ENCODE measurements around the gene SIAH2.
A peak's percentile ranks its signal among the peaks of the same experiment; 100 is the strongest.

The SIAH2 gene

GRCh38 chr3:150763841-150764483, 993 bp upstream of the SIAH2 start:
- TF ChIP-seq PAX5 (IDR thresholded peaks at IDR 0.05; ENCODE audit: insufficient read depth, low read length, severe bottlenecking), result no peak
- TF ChIP-seq POLR2A (IDR thresholded peaks at IDR 0.05; ENCODE audit: low read depth, low read length), result no peak
- TF ChIP-seq POLR2AphosphoS5 (IDR thresholded peaks at IDR 0.05; ENCODE audit: low read depth, low read length), result no peak
- TF ChIP-seq POU2F2 (IDR thresholded peaks at IDR 0.05; ENCODE audit: low read depth, low read length), result no peak
- TF ChIP-seq SPI1 (IDR thresholded peaks at IDR 0.05; ENCODE audit: low read depth, low read length), result no peak
- no peak; the same call in 1 of the 2 replicates for TF ChIP-seq TAF1 (IDR thresholded peaks at IDR 0.05; ENCODE audit: low read depth, low read length)
- no peak for FAIRE-seq
- no peak for DNase-seq (ENCODE audit: insufficient read length, low spot score)

GRCh38 chr3:150762662-150763121, 277 bp downstream of the SIAH2 start:
- DNase-seq (ENCODE audit: insufficient read length, low spot score), result no peak
- FAIRE-seq, result no peak
- TF ChIP-seq TAF1 (IDR thresholded peaks at IDR 0.05; ENCODE audit: low read depth, low read length) (no peak), SPI1 (IDR thresholded peaks at IDR 0.05; ENCODE audit: low read depth, low read length) (no peak)

- DNase-seq (ENCODE audit: insufficient read length, low spot score) (no peak), FAIRE-seq (no peak)
- TF ChIP-seq POU2F2 (IDR thresholded peaks at IDR 0.05; ENCODE audit: low read depth, low read length) (no peak), POLR2A (IDR thresholded peaks at IDR 0.05; ENCODE audit: low read depth, low read length) (no peak), SPI1 (IDR thresholded peaks at IDR 0.05; ENCODE audit: low read depth, low read length) (no peak), TAF1 (IDR thresholded peaks at IDR 0.05; ENCODE audit: low read depth, low read length) (no peak), PAX5 (IDR thresholded peaks at IDR 0.05; ENCODE audit: insufficient read depth, low read length, severe bottlenecking) (no peak), POLR2AphosphoS5 (IDR thresholded peaks at IDR 0.05; ENCODE audit: low read depth, low read length) (no peak)
These were observed 923 bp downstream of the SIAH2 start for GRCh38 chr3:150761831-150762661.

GRCh38 chr3:150760431-150761200, 2.4 kb downstream of the SIAH2 start:
- no peak for TF ChIP-seq PAX5 (IDR thresholded peaks at IDR 0.05; ENCODE audit: insufficient read depth, low read length, severe bottlenecking)
- no peak for TF ChIP-seq SPI1 (IDR thresholded peaks at IDR 0.05; ENCODE audit: low read depth, low read length)
- TF ChIP-seq POLR2A (IDR thresholded peaks at IDR 0.05; ENCODE audit: low read depth, low read length), result peak; percentile 20; the same call in 1 of the 2 replicates
- 0 out of 2 replicates have a peak, but pooled peaks have one; percentile 28 for TF ChIP-seq POLR2AphosphoS5 (IDR thresholded peaks at IDR 0.05; ENCODE audit: low read depth, low read length)
- TF ChIP-seq POU2F2 (IDR thresholded peaks at IDR 0.05; ENCODE audit: low read depth, low read length), result peak; percentile 70; the same call in 1 of the 2 replicates
- peak; percentile 22; the same call in 1 of the 2 replicates for TF ChIP-seq TAF1 (IDR thresholded peaks at IDR 0.05; ENCODE audit: low read depth, low read length)
- DNase-seq (ENCODE audit: insufficient read length, low spot score), result no peak
- FAIRE-seq, result peak; percentile 60

GRCh38 chr3:150759947-150760346, 3.0 kb downstream of the SIAH2 start:
- FAIRE-seq (no peak), DNase-seq (ENCODE audit: insufficient read length, low spot score) (no peak)
- TF ChIP-seq POLR2A (IDR thresholded peaks at IDR 0.05; ENCODE audit: low read depth, low read length), result no peak; the same call in 1 of the 2 replicates

- TF ChIP-seq POLR2A (IDR thresholded peaks at IDR 0.05; ENCODE audit: low read depth, low read length), result no peak
- no peak for TF ChIP-seq TAF1 (IDR thresholded peaks at IDR 0.05; ENCODE audit: low read depth, low read length)
- TF ChIP-seq SPI1 (IDR thresholded peaks at IDR 0.05; ENCODE audit: low read depth, low read length), result no peak
- no peak for TF ChIP-seq PAX5 (IDR thresholded peaks at IDR 0.05; ENCODE audit: insufficient read depth, low read length, severe bottlenecking)
- no peak for TF ChIP-seq POU2F2 (IDR thresholded peaks at IDR 0.05; ENCODE audit: low read depth, low read length)
- no peak for TF ChIP-seq POLR2AphosphoS5 (IDR thresholded peaks at IDR 0.05; ENCODE audit: low read depth, low read length)
- DNase-seq (ENCODE audit: insufficient read length, low spot score) (no peak), FAIRE-seq (no peak)
These were observed 3.6 kb downstream of the SIAH2 start for GRCh38 chr3:150759319-150759718.

- DNase-seq (ENCODE audit: insufficient read length, low spot score) (no peak), FAIRE-seq (no peak)
- TF ChIP-seq POLR2AphosphoS5 (IDR thresholded peaks at IDR 0.05; ENCODE audit: low read depth, low read length) (no peak), SPI1 (IDR thresholded peaks at IDR 0.05; ENCODE audit: low read depth, low read length) (no peak), TAF1 (IDR thresholded peaks at IDR 0.05; ENCODE audit: low read depth, low read length) (no peak), POLR2A (IDR thresholded peaks at IDR 0.05; ENCODE audit: low read depth, low read length) (no peak), POU2F2 (IDR thresholded peaks at IDR 0.05; ENCODE audit: low read depth, low read length) (no peak), PAX5 (IDR thresholded peaks at IDR 0.05; ENCODE audit: insufficient read depth, low read length, severe bottlenecking) (no peak)
These were observed 5.2 kb downstream of the SIAH2 start for GRCh38 chr3:150757768-150758167.

- FAIRE-seq (no peak), DNase-seq (ENCODE audit: insufficient read length, low spot score) (no peak)
- TF ChIP-seq POU2F2 (IDR thresholded peaks at IDR 0.05; ENCODE audit: low read depth, low read length) (no peak), POLR2A (IDR thresholded peaks at IDR 0.05; ENCODE audit: low read depth, low read length) (no peak), POLR2AphosphoS5 (IDR thresholded peaks at IDR 0.05; ENCODE audit: low read depth, low read length) (no peak), SPI1 (IDR thresholded peaks at IDR 0.05; ENCODE audit: low read depth, low read length) (no peak), TAF1 (IDR thresholded peaks at IDR 0.05; ENCODE audit: low read depth, low read length) (no peak), PAX5 (IDR thresholded peaks at IDR 0.05; ENCODE audit: insufficient read depth, low read length, severe bottlenecking) (no peak)
These were observed 5.6 kb downstream of the SIAH2 start for GRCh38 chr3:150757364-150757763.

- FAIRE-seq, result no peak
- no peak for DNase-seq (ENCODE audit: insufficient read length, low spot score)
- TF ChIP-seq TAF1 (IDR thresholded peaks at IDR 0.05; ENCODE audit: low read depth, low read length) (no peak), POU2F2 (IDR thresholded peaks at IDR 0.05; ENCODE audit: low read depth, low read length) (no peak), SPI1 (IDR thresholded peaks at IDR 0.05; ENCODE audit: low read depth, low read length) (no peak), POLR2A (IDR thresholded peaks at IDR 0.05; ENCODE audit: low read depth, low read length) (no peak), PAX5 (IDR thresholded peaks at IDR 0.05; ENCODE audit: insufficient read depth, low read length, severe bottlenecking) (no peak), POLR2AphosphoS5 (IDR thresholded peaks at IDR 0.05; ENCODE audit: low read depth, low read length) (no peak)
These were observed 6.4 kb downstream of the SIAH2 start for GRCh38 chr3:150756491-150757059.
